ENCODE results near the gene CFHR3. TPM values are rescaled to one million over a fixed set of nuclear protein-coding genes. Genes with fewer than 3 reads are reported as not detected.
"Not testable (repeated sequence)": the region's sequence is repeated elsewhere in the genome, so short reads cannot be mapped to it uniquely, and the experiment has no call there.

Gene CFHR3
- total RNA-seq, 4 donors from 2014 or later: not detected

GRCh38 chr1:196738730-196739129 lies 35.9 kb upstream of the CFHR3 start:
- DNase-seq (ENCODE audit: low spot score in 2 of 2): no peak
- Histone ChIP-seq H3K4me1 (no peaks in the 10 kb centered on the region), H3K36me3 (peaks cover 26% of the 10 kb centered on the region), H3K9me3 (no peaks in the 10 kb centered on the region), H3K4me3 (no peak overlapping the region), H3K27me3 (no peaks in the 10 kb centered on the region), H3K27ac (no peak overlapping the region)
- TF ChIP-seq POLR2AphosphoS5 (IDR thresholded peaks at IDR 0.05) (no peak), CTCF (IDR thresholded peaks at IDR 0.05) (no peak), EP300 (IDR thresholded peaks at IDR 0.05) (no peak), POLR2A (IDR thresholded peaks at IDR 0.05) (no peak)

GRCh38 chr1:196743244-196743643 lies 31.4 kb upstream of the CFHR3 start:
- H3K4me1 ChIP-seq; H3K27me3 ChIP-seq; DNase-seq (ENCODE audit: low spot score in 2 of 2); H3K4me3 ChIP-seq; H3K9me3 ChIP-seq; H3K27ac ChIP-seq: not testable (repeated sequence)
- whole genome bisulfite sequencing: 46% methylated on average over 6 of the region's 6 CpGs
- peaks cover 25% of the 10 kb centered on the region for H3K36me3 ChIP-seq

GRCh38 chr1:196765019-196765740 lies 9.5 kb upstream of the CFHR3 start:
- not testable (repeated sequence) for DNase-seq (ENCODE audit: low spot score in 2 of 2); H3K36me3 ChIP-seq; H3K27me3 ChIP-seq; H3K27ac ChIP-seq; H3K4me1 ChIP-seq; H3K4me3 ChIP-seq; H3K9me3 ChIP-seq
- WGBS: 79% methylated on average over 3 of the region's 4 CpGs

- DNase-seq (ENCODE audit: low spot score in 2 of 2); H3K27ac ChIP-seq; H3K9me3 ChIP-seq; H3K27me3 ChIP-seq; H3K36me3 ChIP-seq; H3K4me1 ChIP-seq; H3K4me3 ChIP-seq: not testable (repeated sequence)
- 96% methylated on average over 4 of the region's 4 CpGs for WGBS
Measured at GRCh38 chr1:196769823-196770222, 4.8 kb upstream of the CFHR3 start.

GRCh38 chr1:196773713-196774112 lies 927 bp upstream of the CFHR3 start:
- 88% methylated on average over 1 of the region's 1 CpG for WGBS
- no peak for DNase-seq (ENCODE audit: low spot score in 2 of 2)

GRCh38 chr1:196774175-196774574 lies 465 bp upstream of the CFHR3 start:
- WGBS: 73% methylated on average over 2 of the region's 2 CpGs
- DNase-seq (ENCODE audit: low spot score in 2 of 2): no peak
- H3K27ac ChIP-seq: no peak overlapping the region
- H3K27me3 ChIP-seq: no peaks in the 10 kb centered on the region
- H3K36me3 ChIP-seq: no peaks in the 10 kb centered on the region
- no peaks in the 10 kb centered on the region for H3K9me3 ChIP-seq
- H3K4me1 ChIP-seq: no peaks in the 10 kb centered on the region
- TF ChIP-seq POLR2AphosphoS5 (IDR thresholded peaks at IDR 0.05) (no peak), POLR2A (IDR thresholded peaks at IDR 0.05) (no peak), CTCF (IDR thresholded peaks at IDR 0.05) (no peak), EP300 (IDR thresholded peaks at IDR 0.05) (no peak)
- no peak overlapping the region for H3K4me3 ChIP-seq

More at GRCh38 chr1:196773713-196774112, 927 bp upstream of the CFHR3 start:
- H3K27me3 ChIP-seq: no peaks in the 10 kb centered on the region
- no peak overlapping the region for H3K4me3 ChIP-seq
- H3K27ac ChIP-seq: no peak overlapping the region
- H3K36me3 ChIP-seq: no peaks in the 10 kb centered on the region
- no peaks in the 10 kb centered on the region for H3K4me1 ChIP-seq
- no peaks in the 10 kb centered on the region for H3K9me3 ChIP-seq
- TF ChIP-seq POLR2AphosphoS5 (IDR thresholded peaks at IDR 0.05) (no peak), POLR2A (IDR thresholded peaks at IDR 0.05) (no peak), EP300 (IDR thresholded peaks at IDR 0.05) (no peak), CTCF (IDR thresholded peaks at IDR 0.05) (no peak)

- H3K9me3 ChIP-seq: no peaks in the 10 kb centered on the region
- TF ChIP-seq EP300 (IDR thresholded peaks at IDR 0.05) (no peak), POLR2AphosphoS5 (IDR thresholded peaks at IDR 0.05) (no peak), CTCF (IDR thresholded peaks at IDR 0.05) (no peak), POLR2A (IDR thresholded peaks at IDR 0.05) (no peak)
- no peaks in the 10 kb centered on the region for H3K4me1 ChIP-seq
- no peaks in the 10 kb centered on the region for H3K27me3 ChIP-seq
- H3K36me3 ChIP-seq: no peaks in the 10 kb centered on the region
- DNase-seq (ENCODE audit: low spot score in 2 of 2): no peak
- WGBS: 79% methylated on average over 13 of the region's 13 CpGs
- no peak overlapping the region for H3K27ac ChIP-seq
- H3K4me3 ChIP-seq: no peak overlapping the region
Measured at GRCh38 chr1:196777603-196778002, 3.0 kb downstream of the CFHR3 start.
